Measurements from ENCODE around the gene IBA57. TPM values are rescaled to one million over a fixed set of nuclear protein-coding genes. Genes with fewer than 3 reads are reported as not detected.
"Not testable (repeated sequence)": the region's sequence is repeated elsewhere in the genome, so short reads cannot be mapped to it uniquely, and the experiment has no call there.

Gene IBA57
- total RNA-seq, 1 experiment from 2014 or later: 8.5 TPM

GRCh38 chr1:228226141-228226874, 60.7 kb downstream of the IBA57 start:
- DNase-seq (ENCODE audit: low spot score): no peak

- no peak for DNase-seq (ENCODE audit: low spot score)
Measured at GRCh38 chr1:228226956-228227791, 61.6 kb downstream of the IBA57 start.

GRCh38 chr1:228228147-228228546, 62.5 kb downstream of the IBA57 start:
- not testable (repeated sequence) for DNase-seq (ENCODE audit: low spot score)

GRCh38 chr1:228228601-228229074, 63.0 kb downstream of the IBA57 start:
- peak; percentile 21 for DNase-seq (ENCODE audit: low spot score)

GRCh38 chr1:228231189-228231588, 65.6 kb downstream of the IBA57 start:
- no peak for DNase-seq (ENCODE audit: low spot score)

Other genes starting within 250 kb of the IBA57 start
- 23.7 and 25.8 TPM in 2 replicates for gene WNT9A, start 217.9 kb upstream of the IBA57 start, total RNA-seq (2014; rRNA removed; shearing (Covaris generic))
- 0.72 TPM in 1 of 2 replicates, not detected in the other for gene WNT3A, start 158.8 kb upstream of the IBA57 start, total RNA-seq (2014; rRNA removed; shearing (Covaris generic))
- 263 and 292 TPM in 2 replicates for gene ARF1, start 83.1 kb upstream of the IBA57 start, total RNA-seq (2014; rRNA removed; shearing (Covaris generic))
- gene C1orf35, start 62.5 kb upstream of the IBA57 start, total RNA-seq (2014; rRNA removed; shearing (Covaris generic)): 31.7 and 31.8 TPM in 2 replicates
- gene MRPL55, start 56.5 kb upstream of the IBA57 start, total RNA-seq (2014; rRNA removed; shearing (Covaris generic)): 103 and 141 TPM in 2 replicates
- 407 and 501 TPM in 2 replicates for gene GUK1, start 25.5 kb upstream of the IBA57 start, total RNA-seq (2014; rRNA removed; shearing (Covaris generic))
- 6.6 and 16.8 TPM in 2 replicates for gene GJC2, start 15.9 kb upstream of the IBA57 start, total RNA-seq (2014; rRNA removed; shearing (Covaris generic))
- 9.9 and 11.5 TPM in 2 replicates for gene OBSCN, start 42.2 kb downstream of the IBA57 start, total RNA-seq (2014; rRNA removed; shearing (Covaris generic))
- gene TRIM11, start 241.0 kb downstream of the IBA57 start, total RNA-seq (2014; rRNA removed; shearing (Covaris generic)): 35.9 and 36.1 TPM in 2 replicates

All from A172 (cell line).